CD4-positive, alpha-beta T cell treated with Interleukin-6 for 4 hours (primary cell): ENCODE measurements around the gene TNFAIP1.

Experiments used
- DNase-seq: peaks from one replicate; pipeline ENCODE4 v3.0.0-alpha.2; 2020; ENCODE audit warnings: mixed read lengths

TNFAIP1 gene

DNA sequence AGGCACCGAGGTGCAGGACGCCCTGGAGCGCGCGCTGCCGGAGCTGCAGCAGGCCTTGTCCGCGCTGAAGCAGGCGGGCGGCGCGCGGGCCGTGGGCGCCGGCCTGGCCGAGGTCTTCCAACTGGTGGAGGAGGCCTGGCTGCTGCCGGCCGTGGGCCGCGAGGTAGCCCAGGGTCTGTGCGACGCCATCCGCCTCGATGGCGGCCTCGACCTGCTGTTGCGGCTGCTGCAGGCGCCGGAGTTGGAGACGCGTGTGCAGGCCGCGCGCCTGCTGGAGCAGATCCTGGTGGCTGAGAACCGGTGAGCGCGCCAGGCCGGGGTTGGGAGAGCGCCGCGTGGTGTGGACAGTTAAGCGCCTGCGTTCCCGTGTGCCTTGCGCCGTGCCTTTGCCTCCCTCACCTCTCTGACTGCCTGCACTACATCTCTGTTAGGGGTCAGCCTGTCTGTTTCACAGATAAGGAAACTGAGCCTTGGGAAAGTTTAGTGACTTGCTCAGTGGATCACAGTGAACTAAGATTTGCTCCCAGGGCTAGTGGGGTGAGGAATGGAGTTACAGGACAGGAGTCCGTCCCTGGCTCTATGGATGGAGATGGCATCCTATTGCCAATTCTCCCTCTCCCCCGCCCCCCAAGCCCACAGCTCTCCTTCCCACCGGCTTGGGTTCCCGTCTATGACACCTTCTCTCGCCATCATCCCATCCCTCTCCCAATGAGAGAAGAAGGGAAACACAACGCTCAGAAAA lies 36.8 kb downstream of the TNFAIP1 start:
- peak; percentile 41 for DNase-seq

DNA sequence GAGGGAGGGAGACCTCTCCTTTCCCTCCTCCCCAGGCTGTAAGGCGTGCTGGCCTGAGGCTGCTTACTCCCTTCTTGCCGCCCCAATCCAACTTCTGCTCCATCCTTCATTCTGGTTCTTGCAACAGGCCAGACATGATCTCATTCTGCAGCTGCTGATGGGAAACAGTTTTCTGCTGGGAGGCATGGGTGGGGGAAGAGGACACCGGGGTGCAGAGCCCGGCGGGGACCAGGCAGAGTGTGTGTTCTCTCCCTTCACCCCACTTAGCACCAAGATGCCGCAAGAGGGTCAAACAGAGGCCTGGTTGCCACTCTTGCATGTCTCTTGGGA lies 37.3 kb downstream of the TNFAIP1 start:
- no peak for DNase-seq

DNA sequence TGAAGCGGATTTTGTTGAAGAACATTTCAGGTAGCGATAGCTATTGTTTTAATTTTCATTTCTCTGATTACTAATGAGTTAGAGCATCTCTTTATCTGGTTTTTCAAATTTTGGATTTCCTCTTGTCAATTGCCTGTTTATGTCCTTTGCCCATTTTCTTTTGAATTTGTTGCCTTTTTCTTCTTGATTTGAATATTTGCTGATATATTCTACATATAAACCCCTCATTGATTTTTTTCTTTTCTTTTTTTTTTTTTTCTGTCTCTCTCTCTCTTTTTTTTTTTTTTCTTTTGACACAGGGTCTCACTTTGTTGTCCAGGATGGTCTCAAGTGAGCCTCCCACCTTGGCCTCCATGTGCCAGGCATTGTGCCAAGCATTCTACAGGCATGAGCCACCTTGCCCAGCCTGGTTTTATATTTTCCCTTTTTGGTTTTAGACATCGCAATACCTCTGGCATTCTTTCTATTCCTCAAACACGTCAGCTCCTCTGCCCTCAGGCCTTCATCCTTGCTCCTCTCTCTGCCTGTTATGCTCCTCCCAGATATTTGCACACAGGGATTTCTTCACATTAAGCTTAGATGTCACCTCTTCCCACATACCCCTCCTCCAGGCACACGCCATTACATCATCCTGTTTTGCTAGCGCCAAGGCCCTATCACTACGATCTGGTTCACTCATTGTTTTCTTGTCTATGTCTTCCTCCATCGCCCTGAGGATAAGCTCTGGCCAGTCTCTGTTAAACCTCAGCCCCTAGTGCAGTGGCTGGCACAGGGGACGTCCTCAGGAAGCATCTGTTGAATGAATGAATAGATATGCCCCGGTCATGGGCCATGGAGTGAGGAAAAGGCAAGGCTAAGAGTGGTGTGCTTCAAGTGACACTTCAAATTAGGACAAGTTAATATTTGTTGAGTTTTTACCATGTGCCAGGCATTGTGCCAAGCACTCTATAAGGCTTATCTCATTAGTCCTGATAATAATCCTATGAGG lies 44.5 kb downstream of the TNFAIP1 start:
- DNase-seq: no peak

DNA sequence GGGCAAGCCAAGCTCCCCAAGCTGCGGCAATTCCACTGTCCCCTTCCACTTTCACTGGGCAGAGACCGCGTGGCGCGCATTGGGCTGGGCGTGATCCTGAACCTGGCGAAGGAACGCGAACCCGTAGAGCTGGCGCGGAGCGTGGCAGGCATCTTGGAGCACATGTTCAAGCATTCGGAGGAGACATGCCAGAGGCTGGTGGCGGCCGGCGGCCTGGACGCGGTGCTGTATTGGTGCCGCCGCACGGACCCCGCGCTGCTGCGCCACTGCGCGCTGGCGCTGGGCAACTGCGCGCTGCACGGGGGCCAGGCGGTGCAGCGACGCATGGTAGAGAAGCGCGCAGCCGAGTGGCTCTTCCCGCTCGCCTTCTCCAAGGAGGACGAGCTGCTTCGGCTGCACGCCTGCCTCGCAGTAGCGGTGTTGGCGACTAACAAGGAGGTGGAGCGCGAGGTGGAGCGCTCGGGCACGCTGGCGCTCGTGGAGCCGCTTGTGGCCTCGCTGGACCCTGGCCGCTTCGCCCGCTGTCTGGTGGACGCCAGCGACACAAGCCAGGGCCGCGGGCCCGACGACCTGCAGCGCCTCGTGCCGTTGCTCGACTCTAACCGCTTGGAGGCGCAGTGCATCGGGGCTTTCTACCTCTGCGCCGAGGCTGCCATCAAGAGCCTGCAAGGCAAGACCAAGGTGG lies 45.7 kb downstream of the TNFAIP1 start:
- peak; percentile 21 for DNase-seq

DNA sequence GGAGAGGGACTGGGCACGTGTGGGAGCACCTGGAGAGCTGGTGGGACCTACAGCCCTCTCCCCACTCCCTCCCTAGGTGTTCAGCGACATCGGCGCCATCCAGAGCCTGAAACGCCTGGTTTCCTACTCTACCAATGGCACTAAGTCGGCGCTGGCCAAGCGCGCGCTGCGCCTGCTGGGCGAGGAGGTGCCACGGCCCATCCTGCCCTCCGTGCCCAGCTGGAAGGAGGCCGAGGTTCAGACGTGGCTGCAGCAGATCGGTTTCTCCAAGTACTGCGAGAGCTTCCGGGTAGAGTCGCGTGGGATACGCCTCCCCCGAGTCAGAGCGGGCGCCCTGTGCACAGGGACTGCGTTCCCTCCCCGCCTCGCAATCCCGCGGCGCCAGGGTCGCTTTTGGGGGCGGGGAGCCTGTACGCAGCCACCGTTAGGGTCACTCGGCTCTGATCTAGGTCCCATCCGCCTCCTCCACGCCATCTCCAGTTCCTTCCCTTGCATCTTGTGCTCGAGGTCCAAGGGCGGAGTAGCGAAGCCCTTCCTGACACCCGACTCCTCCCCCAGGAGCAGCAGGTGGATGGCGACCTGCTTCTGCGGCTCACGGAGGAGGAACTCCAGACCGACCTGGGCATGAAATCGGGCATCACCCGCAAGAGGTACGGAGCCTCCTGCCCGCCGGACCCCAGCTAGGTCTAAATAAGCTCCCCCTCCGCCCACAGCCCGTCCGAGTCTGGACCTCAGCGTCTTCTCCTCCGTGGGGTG lies 48.9 kb downstream of the TNFAIP1 start:
- DNase-seq: peak; percentile 72

DNA sequence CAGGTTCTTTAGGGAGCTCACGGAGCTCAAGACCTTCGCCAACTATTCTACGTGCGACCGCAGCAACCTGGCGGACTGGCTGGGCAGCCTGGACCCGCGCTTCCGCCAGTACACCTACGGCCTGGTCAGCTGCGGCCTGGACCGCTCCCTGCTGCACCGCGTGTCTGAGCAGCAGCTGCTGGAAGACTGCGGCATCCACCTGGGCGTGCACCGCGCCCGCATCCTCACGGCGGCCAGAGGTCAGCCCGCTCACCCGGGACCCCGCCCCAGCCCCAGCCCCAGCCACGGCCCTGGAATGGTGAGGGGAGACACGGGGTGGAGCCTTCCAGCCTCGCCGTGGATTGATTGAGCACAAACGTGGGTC lies 49.5 kb downstream of the TNFAIP1 start:
- peak; percentile 11 for DNase-seq

DNA sequence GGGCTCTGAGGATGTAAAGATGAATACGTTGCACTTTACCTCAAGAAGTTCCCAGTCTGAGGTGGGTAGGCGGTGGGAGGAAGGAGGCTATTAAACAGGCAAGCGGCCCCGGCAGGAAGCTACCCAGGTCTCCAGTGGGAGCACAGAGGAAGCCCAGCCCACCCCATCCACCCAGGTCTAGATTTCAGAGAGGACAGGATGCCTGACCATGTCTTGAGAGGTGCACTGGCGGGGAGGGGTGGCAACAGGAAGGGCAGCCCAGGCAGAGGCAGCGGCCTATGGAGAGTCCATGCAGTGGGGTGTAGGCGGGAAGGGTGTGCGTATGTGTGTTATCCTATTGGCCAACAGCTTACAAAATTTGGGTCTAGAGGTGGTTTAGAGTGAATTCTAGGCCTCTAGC lies 49.8 kb downstream of the TNFAIP1 start:
- DNase-seq: peak; percentile 12

DNA sequence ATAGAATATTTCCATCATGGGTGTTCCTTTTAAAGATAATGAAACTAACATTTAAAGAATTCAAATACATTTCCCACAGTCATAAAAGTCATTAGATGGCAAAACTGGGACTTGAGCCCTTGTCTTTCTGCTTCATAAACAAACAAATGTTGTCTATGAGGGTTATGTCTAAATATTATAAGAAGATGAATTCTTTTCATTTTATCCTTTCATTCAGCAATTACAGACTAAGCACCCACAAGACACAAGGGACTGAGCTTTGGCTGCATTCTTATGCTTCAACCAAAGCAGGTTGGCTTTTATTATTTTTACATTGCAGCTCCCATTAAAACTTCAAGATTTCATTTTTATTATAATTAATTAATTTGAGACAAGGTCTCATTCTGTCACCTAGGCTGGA lies 50.8 kb downstream of the TNFAIP1 start:
- no peak for DNase-seq

DNA sequence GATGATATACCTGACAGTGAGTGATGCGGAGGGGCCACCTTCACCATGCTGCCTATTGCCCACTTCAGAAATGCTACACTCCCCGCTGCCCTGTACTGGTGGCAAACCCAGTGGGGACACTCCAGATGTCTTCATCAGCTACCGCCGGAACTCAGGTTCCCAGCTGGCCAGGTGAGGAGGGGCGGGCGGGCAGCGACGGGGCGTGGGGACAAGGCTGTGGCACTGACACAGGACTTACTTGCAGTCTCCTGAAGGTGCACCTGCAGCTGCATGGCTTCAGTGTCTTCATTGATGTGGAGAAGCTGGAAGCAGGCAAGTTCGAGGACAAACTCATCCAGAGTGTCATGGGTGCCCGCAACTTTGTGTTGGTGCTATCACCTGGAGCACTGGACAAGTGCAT lies 52.5 kb downstream of the TNFAIP1 start:
- DNase-seq: no peak

DNA sequence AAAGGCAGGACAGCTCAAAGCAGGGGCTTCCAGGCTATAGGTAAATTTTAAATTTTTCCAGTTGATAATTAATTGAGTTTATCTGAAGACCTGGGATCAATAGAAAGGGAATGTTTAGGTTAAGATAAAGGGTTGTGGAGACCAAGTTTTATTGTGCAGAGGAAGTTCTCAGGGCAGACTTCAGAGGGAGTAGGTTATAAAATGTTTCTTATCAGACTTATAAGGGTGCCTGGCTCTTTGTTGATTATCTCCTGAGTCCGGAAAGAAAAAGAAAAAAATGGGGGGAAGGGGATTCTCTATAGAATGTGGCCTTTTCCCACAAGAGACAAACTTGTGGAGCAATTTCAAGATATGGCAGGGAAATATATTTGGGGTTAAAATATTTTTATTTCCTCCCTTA lies 54.6 kb downstream of the TNFAIP1 start:
- DNase-seq: no peak

DNA sequence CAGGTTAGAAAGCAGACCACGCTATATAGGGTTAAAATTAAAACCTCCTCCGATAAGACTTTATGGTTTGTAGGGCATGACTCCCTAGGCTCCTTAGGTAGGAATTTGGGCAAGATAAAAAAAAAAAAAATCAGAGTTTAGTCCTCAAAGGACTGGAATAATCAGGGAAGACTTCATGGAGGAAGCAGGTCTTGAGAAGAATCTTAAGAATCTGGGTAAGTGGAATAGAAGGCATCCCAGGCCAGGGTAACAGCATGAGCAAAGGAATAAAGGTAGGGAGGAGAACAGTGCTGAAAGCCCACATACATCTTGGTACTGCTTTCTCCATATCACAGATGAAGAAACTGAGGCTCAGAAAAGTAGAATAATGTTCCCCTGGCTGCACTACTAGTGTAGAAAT lies 55.0 kb downstream of the TNFAIP1 start:
- DNase-seq: no peak

DNA sequence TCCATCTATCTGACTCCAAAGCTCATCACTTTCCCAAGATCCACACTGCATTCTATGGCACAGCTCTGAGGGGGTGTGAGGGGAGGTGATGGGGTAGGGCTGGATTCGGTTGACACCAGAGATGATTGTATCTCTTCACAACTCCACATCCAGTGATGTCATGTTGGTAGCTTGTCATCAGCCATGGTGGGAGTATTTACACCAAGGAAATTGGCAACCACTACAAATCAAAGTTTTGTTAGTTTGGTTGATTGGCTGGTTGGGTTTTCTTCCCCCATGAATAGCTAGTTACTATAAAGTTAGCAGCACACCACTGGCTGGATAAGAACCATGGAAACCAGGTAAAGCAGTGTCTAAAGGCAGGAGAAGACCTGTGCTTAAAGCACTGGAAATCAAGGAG lies 55.4 kb downstream of the TNFAIP1 start:
- no peak for DNase-seq

DNA sequence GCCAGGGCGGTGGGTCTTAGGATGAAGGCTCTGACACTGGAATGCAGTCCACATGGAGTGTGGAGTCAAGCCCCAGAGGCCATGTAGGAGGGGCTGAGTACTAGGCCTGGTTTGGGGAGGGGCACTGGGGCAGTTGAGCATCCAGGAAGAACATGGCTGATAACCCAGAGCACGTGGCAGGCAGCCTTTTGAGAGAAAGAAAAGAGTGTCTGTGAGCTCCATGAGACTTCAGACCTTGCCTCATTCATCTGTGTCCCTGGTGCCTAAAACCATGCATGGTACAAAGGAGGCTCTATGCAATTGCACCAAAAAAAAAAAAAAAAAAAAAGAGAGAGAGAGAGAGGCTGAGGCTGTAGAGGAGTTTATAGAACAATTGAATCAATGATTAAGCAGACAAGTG lies 55.8 kb downstream of the TNFAIP1 start:
- no peak for DNase-seq

DNA sequence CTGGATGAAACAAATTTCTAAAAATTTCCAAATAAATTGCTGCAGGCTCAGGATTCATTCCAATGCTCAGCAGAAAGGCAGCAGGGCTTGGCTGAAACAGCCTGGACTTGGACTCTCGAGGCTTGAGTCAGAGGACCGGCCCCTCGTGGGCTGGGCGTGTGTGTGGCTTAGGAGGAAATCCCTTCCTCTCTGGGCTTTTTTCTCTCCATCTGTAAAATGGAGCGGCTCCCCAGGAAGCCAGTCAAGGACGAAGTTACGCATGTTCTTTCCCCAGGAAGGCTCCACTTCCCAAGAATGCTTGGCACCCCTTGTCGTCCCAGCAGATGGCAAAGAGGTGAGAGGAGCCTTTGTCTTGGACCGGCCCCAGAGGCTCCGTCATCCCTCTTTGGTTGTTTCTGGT lies 56.9 kb downstream of the TNFAIP1 start:
- DNase-seq: no peak

DNA sequence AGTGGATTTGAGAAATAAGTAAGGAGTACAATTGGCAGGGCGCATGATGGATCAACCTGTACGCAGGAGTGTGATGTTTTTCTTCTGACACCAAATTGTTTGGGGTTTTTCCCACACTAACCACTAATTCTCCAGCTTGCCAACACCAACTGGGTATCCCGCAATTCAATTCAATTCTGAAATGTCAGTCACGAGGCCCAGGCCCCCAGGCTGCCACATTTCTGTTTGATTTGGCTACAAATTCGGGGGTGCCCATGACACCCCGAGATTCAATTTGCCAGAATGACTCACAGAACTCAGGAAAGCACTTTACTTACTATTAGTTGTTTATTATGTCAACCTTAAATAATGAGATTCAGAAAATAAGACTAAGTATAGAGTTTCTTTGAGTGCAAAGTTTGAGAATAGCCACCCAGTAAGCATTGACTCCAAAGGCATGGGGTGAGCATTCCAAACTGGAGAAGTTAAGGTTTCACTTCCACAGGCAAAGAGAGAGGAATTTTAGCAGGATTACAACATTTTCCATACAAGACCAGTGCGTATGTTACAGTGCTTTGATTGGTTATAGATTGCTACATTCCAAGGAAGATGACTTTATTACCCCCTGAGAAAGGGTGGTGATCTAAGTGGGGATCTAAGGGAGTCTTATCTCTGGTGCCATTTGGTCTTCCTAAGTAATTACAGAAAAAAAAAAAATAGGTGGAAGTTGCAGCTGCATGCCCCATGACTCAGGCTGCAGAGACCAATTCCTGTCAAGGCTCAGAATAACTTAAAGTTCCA lies 59.0 kb downstream of the TNFAIP1 start:
- no peak for DNase-seq

DNA sequence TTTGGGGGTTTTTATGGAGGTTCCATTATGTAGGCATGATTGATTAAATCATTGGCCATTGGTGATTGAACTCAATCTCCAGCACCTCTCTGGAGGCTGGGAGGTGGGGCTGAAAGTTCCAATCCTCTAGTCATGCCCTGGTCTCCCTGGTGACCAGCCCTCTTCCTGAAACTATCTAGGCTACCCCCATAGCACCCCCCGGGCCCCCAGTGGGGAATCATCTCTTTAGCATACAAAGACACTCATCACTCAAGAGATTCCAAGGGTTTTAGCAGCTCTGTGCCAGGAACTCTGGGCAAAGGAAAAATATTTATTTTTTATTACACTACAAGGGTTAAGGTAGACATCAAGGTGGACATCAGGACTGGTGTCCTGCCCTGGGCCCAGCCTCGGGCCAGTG lies 59.9 kb downstream of the TNFAIP1 start:
- no peak for DNase-seq

DNA sequence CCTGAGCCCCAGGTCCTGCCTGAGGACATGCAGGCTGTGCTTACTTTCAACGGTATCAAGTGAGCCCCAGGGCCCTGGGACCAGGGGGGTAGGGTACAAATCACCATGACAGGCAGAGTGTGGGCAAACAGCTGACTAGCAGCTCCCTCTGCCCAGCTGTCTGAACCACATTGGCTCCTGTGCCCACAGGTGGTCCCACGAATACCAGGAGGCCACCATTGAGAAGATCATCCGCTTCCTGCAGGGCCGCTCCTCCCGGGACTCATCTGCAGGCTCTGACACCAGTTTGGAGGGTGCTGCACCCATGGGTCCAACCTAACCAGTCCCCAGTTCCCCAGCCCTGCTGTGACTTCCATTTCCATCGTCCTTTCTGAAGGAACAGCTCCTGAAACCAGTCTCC lies 60.4 kb downstream of the TNFAIP1 start:
- DNase-seq: no peak
